Stimulated activated CD8-positive, alpha-beta memory T cell treated with anti-CD3 and anti-CD28 coated beads, Interleukin-2, amount 100 ng/mL, for 1 hour (primary cell): ENCODE data around the gene ADRA1B.

ENCODE experiments used
- DNase-seq, 2 donors: peaks; one replicate each; pipeline ENCODE4 v3.0.0-alpha.2; 2020; ENCODE audit warnings: low read depth in 2 of 2

ADRA1B gene

DNA sequence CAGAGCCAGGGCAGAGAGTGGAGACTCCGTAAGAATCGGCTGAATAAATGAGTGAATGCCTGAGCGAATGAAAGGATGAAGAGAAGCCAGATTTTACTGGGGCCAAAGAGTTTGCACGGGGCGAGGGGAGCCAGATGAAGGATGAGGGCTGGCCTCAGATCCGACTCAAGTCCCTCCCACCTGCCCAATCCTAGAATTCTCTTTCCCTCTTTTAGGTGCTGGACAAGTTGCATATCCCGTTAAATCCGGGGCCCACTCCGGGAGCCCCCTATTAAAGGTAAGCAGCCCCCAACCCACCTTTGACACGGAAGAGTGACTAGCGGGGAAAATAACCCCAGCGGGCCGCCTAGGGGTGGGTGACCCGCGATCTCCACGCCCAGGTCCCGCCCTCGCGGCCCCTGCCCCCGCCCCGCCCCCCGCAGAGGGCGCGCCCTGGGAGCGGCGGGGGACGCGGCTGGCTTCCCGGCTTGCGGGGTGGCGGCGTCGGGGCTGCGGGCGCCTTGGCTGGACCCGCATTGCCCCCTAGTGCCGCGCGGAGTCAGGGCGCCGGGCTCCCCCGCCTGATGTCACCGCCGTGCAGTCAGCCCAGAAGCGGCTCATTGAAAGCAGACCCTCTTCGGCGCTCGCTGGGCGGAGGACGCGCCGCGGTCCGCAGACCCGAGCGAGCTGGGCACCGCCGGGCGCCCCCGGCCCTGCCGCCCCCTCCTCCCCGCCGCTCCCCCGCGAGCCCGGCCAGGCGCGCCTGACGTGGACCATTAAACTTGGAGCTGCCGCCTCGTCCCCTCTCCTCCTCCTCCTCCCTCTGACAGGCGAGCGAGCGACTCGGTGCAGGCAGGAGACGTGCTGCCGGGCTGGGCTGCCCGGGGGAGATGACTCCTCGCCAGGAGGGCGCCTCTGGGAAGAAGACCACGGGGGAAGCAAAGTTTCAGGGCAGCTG lies at the start of gene ADRA1B:
ADRA1B (plus strand) TSS at position 579 of the 937 bp plus-strand sequence. CDS start 424 bp downstream, outside the sequence.
- DNase-seq, result no peak

DNA sequence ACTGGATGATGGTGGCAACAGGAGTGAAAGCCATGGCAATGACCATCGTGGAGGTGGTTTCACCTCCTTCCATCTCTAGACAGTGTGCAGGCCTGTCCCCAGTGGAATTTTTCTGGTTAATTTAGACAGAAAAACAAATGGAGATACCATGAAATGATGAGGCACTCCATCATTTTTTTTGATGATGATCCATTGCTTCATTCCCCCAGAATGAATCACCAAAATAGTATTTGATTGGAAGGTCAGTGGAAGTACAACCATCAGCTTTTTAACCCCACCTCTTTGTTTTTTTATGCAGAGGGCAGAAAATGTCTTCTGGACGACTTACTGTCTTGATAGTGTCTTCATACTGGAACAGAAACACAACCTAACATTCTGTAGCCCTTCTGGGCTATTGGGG lies 42.6 kb upstream of the ADRA1B start:
- no peak for DNase-seq

DNA sequence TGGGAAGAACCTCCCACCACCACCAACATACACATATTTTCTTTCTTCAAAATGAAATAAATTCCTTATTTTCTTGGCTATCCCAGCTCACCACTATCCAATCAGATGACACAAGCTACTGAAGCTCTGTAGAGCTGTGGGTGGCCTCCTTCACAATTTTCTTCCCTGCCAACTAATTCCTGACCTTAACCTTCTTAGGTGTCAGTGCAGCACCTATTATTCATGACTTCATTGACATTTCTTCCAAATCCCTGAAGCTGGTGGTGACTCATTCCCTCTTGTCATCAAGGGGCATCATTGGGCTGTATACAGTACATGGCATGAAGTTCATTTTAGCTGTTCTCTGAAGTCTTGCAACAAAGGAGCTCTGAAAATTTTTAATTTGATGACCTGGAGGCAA lies 42.0 kb upstream of the ADRA1B start:
- DNase-seq, result no peak

DNA sequence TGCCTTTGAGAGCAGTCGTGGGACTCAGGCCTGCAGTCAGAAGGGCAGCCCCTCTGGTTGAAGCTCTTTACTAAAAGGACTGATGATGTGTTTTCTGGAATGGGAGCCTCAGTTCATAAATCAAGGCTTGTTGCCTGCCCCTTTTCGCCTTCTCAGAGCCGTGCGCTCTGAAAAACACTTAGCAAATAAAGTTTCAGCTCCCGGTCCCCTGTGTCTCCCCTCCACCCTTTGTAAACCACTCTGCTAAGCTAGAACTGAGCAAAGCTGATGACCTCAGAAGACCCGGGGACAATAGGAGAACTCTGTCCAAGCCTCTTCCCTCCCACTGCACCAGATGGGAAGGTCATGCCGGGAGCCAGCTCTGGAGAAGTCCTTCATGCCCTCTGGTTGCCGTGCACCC lies 39.3 kb upstream of the ADRA1B start:
- no peak for DNase-seq

DNA sequence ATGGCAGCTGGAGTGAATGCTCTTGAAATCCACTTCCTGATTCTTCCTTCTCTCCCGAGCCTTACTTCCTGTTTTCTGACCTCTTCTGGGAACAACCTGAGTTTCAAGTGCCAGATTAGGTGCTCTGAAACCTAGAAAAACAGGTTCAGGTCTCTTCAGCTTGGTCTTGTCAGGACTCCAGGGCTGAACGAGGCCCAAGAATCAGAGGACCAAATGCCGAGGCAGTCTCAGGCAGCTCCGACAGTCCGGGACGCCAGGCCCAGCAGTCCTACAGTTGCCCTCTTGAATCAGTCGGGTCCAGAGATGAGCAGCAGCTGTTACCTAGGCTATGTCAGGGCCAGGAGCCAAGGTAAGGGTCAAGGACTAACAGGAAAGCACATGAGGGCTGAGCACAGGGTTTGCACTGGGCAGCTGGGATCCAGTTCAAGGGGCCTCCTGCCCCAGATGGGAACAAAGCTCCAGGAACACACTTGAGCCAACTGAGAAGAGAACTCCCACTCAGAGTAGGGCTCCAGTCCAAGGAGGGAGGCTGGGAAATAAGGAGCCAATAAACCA lies 38.3 kb upstream of the ADRA1B start:
- no peak for DNase-seq

DNA sequence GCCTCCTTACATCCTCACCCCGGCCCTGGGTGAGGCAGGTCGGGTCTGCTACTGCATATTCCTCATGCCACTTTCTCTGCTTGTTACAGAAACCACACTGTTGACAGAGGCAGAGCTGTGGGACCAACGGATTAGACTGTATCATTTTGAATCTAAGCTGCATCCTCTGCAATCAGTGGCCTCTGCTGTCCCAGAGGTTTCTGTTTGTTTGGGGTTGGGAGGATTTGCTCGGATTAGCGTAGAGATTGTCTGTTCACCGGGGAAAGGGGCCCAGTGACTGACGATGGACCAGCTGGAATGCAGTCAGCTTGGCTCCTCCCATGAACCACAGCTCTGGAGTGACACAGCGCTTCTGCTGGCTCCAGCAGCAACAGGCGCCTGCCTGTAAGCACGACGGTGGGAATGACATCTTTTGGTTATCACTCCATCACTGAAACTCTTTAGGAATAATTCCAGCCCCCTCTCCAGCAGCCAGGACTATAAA lies 37.3 kb upstream of the ADRA1B start:
- DNase-seq, result no peak

DNA sequence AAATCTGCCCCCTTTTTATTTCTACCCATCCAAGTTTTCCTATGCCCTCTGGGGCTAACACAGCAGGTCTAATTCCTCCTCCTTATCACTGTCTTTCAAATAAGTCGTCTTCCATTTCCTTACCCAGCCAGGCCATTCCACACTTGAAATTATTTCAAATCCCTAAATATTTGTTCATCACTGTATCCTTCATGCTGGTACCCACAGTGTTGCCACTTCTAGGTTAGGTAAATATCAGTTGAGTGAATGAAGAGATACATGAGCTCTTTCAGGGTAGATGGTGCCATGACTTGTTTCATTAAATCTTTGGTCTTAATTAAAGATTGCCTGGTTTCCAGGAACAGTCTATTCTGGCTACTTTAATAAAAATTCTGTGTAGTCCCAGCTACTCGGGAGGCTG lies 35.6 kb upstream of the ADRA1B start:
- DNase-seq, result no peak

DNA sequence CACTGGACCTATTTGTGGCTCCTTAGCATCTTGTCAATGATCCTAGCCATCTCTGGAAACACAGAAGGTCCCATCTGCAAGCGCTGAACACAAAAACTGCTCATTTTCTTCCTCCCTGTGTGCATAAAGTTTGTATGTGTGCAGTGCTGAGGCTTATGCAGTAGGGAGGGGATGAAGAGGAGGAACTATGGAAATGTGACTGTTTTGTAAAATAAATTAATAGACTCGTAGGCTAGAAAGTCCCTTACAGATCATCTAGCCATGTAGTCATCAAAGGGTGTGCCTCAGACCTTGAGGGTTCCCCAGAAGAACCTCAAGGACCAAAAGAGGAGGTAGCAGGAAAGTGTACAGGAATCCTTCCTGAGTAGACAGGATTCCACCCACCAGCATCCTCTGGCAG lies 34.3 kb upstream of the ADRA1B start:
- no peak for DNase-seq

DNA sequence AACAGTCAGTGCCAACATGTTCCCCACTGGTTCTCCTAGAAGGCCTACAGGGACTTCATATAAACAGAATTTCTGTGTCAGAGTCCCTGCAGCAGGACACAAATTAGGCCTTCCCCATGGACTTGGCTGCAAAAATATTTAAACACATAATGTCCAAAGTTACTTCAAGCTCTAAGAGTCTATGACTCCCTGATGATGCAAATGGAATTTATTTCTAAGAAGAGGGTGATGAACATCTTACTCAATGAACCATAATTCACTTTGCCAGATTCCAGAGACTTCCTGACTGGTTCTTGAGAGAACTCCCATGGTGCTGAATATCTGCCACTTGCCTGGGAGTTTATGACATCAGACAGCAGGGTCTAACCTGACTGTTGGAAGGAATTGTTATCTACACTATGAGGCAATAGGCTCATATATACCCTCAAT lies 32.7 kb upstream of the ADRA1B start:
- no peak for DNase-seq

DNA sequence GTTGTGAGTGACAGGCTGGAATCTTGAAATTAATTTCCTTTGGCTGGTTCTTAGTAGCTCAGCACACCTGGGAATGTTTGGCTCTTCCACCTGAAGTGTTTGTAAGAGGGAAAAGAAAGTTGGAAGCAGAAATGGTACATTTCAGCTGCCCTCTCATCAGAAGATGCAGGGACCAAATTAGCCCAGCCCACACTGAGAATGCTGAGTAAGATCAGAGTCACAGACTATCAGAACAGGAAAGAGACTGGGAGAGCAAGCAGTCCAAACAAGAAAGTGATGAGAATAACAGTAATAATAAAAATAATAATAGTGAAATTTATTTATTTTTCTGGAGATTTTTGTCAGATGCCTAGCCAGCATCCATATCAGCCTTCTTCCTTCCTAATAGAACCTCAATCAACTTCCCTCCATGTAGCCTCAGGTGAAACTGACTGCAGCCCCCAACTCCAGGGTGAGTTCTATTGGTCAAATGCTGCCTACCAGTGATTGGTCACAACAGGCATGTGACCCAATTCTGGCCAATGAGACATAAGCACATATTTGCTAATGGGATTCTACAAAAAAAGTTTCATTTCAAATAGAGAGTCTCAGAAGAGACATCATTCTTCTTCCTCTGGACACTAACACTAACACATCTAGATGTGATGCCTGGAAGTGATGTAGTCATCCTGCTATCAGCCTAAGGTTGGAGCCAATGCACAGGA lies 31.2 kb upstream of the ADRA1B start:
- DNase-seq, result no peak

DNA sequence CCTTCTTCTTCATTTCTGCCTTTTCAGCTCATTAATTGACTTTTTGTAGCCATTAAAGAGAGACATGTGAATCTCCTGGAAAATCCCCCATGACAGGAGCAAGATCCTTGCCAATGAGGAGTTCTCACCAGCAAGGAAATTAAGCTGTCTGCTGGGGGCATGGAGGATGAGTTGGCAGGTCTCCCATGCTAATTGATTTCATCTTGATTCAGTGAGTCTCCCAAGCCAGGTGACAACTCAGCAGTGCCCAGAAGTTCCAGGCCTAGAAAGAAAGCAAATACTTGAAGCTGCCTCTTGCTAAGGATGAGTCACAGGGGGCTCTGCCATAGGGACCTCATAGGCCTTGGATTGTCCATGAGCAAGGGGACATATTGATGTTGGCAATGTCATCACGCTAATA lies 30.0 kb upstream of the ADRA1B start:
- no peak for DNase-seq

DNA sequence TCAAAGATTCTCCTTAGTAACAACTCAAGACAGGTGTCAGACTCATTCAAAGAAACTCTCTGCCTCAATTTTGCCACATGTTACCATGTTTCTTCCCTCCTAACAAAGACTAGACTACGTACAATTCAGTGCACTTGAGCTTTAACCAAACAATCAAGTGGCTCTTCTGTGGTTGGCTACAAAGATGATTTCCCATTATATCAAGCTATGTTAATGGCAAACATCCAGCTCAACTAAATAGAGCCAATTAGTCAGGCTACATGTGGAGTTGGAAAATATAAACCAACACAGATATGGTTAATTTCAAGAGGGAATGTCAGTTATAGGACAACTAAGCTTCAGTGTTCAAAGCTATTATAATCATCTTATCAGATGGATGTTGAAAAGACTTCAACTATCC lies 29.2 kb upstream of the ADRA1B start:
- no peak for DNase-seq

DNA sequence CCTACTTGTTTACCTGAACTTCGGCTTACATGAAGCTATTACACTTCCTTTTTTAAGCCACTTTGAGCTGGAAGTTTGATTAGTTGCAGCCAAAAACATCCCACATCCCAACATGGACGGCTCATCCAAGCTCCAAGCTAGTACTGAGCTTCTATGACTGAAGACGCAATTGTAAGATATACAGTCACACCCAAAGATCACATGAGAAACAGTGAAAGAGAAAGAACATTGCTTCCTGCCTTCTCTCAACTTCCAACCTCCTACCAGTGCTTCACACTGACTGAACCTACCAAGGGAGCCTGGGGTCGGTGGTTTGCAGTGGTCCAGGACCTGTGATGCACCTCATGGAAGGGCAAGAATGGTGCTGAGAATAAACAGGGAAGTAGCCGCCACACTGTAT lies 27.4 kb upstream of the ADRA1B start:
- no peak for DNase-seq

DNA sequence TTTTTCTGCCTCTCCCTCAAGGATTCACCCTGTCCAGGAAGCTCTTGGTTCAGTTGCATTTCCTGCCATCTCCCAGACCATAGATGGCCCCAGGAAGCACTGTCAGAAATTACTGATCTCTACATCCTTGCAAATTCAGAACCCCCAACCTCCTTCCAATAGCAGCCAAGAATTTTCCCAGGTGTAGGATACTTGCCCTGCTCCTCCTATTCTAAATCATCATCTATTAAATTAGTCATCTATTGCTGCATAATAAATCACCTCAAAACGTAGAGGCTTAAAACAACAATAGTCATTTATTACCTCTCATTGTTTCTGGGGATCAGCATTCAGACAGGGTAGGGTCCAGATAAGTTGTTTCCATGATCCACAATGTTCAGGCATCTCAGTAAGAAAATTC lies 26.1 kb upstream of the ADRA1B start:
- DNase-seq, result no peak

DNA sequence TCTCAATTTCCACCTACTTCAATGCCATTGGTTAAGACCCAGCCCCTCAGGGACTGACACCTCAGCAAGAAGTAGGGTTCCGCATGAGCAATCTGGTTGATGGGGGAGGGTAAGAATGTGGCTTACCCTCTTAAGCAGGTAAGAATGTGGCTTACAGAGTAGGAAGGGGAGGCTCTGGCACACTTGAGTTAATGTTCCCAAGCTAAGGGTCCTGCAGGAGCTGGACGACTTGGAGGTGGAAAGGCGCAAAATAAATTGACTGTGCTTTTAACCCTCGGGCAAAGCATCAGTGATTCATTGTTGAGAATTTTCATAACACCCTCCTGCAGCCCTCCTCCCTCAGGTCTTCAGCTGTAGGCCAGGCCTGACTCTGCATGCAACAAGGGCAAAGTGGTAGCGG lies 24.9 kb upstream of the ADRA1B start:
- DNase-seq, result no peak

DNA sequence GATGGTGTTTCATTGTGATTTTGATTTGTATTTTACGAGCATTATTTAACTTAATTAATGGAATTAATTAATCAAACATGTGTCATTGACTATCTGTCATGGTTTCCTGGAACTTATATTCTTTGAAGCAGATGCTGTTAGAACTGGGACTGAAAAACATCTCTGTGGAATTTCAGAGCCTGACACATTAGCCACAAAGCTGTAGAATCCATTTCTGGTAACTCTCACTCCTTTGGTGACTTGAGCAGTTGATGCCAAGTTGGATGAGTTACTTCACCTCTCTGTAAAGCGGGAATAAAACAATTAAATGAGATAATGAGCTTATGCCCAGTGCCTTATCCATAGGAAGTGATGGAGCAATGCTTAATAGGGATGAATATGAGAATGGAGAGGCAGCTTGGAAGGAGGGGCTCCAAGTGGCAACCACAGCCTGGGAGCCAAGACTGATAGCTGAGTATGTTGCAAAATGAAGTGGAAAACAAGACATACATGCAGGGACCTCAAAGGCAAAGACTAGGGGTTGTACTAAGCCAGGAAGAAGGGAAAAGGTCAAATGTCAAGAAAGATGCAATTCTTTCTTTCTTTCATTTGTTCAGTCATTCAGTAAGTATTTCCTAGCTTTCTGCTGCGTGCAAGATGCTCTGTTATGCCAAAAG lies 23.1 kb upstream of the ADRA1B start:
- DNase-seq, result no peak

DNA sequence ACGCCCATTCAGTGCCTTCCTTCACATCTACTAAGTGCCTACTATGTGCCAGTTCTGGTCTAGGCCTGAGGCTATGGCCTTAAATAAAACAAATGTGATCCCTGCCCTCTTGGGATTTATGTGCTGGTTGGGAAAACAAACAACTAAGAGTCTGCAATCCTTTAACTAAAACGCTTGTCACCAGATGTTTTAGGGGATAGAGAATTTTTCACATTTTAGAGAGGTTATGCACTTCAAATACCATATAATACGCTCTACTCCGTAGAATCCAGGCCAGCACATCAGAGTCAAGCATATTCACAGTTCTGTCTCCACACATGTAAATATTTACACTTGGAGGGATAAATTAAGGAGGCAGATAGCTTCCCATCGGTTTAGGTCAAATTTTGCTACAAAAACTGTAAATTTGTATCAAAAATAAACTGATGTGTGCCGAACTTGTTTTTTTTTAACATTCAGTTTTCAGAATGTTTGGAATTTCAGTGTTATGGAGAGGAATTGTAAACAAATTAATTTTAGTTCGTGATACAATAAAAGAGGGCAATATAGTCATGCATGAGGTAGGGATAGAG lies 22.0 kb upstream of the ADRA1B start:
- DNase-seq, result no peak

DNA sequence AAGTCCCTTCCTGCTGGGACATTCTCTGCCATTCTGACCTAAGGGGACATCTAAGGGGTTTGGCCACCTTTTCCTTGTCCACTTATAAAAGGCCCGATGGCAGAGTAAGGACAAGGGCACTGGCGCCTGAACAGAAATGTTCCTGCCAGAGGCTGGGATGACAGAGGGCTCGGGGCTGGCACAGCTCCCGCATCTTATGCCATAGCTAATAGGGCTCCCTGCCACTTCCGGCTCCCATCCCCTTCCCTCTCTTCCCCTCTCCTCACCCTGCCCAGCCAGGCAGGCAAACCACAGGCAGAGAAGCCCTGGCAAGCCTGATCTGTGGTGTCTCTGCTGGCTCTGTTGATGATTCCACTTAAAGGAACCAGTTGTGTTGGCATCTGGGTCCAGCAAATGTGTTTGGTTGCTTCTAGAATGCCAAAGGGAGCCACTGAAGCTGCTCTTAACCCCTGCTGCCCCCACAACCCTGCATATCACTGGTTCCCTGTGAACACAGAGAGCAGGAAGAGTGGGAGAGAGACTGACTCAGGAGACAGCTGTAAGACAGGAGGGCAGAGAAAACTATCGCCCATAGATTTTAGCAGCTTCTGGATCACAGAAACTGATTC lies 18.4 kb upstream of the ADRA1B start:
- DNase-seq, result no peak

DNA sequence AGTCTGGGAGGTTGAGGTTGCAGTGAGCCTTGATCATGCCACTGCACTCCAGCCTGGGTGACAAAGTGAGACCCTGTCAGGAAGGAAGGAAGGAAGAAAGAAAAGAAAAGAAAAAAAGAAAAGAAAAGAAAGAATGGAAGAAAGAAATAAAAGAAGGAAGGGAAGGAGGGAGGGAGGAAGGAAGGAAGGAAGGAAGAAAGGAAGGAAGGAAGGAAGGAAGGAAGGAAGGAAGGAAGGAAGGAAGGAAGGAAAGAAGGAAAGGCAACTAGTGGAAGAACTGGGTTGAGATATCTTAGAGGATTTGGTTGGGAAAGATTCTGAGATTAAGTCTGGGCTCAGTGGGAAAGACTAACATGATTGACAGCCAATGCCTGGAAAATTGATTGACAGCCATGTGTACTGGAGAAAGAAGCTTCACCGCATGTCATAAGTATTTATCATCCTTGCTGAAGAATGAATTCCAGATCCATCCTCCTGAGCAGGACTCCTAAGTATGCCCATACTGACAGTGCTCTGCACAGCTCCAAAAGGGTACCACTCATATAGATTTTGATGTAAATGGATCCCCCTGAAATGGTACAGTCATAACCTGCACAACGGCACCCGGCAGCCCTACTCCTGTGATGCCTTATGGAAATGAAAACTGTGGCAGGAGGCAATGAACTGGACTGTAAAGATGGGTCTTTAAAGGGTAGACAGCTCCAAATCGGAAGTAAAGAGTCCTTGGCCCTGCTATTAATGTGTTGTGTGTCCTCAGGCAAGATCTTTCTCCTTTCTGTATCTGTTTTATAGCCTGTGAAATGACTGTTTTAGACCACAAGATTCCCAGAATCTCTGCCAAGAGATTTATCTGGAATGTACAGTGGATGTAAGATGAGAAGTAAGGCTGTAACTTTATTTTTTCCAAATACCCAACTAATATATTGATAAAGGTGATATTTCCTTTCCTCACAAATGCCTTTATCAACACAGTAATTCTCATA lies 16.9 kb upstream of the ADRA1B start:
- no peak for DNase-seq

DNA sequence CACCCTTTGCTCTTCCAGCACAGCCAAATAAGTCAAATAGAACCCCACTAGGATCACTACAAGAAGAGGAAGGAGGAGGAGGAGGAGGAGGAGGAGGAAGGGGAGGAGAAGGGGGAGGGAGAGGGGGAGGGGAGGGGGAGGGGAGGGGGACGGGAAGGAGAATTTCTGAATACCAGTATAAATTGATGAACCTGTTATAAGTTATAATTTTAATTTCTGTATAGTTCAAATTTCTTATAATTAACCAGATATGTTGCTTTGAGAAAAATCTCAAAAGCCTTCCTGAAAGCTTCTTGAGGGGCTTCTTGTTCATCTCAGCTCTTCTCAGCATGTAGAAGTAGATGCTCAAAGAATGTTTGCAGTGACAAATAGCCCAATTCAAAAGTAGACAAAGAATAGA lies 15.0 kb upstream of the ADRA1B start:
- no peak for DNase-seq
